Parietal lobe (tissue), 2 donors: ENCODE results near the gene WNT9A. TPM values are rescaled to one million over a fixed set of nuclear protein-coding genes. Genes with fewer than 3 reads are reported as not detected.

Experiments used
- small RNA-seq: library from RNA; depleted of rRNA; stranded (forward); fragments of <200 nt; gene quantifications from one replicate; pipeline ENCODE3, GENCODE V24; 2014; ENCODE audit warnings: low replicate concordance
- total RNA-seq: library from RNA; depleted of rRNA; stranded (reverse); fragments of >200 nt; gene quantifications from one replicate; pipeline ENCODE4 v1.2.3, GENCODE V29; 2014

WNT9A gene
- total RNA-seq, result 2.8 TPM

GRCh38 chr1:227947676-227948492 is at the start of gene WNT9A:
TSS of gene WNT9A (minus strand) at chr1:227947932. CDS start at chr1:227947887, 45 bp downstream.

Small RNA genes lying within 50 kb of the gene (small RNA-seq; reads per million reads assigned to genes)
- gene MIR5008 (not detected), gene SEPT14P17 (not detected)

Other genes starting within 250 kb of the WNT9A start
- 26.0 TPM for gene JMJD4, start 212.6 kb downstream of the WNT9A start, total RNA-seq
- gene SNAP47, start 212.5 kb downstream of the WNT9A start, total RNA-seq, result 77.3 TPM
- gene PRSS38, start 132.3 kb downstream of the WNT9A start, total RNA-seq, result not detected
- gene WNT3A, start 59.1 kb upstream of the WNT9A start, total RNA-seq, result not detected
- 107 TPM for gene ARF1, start 134.8 kb upstream of the WNT9A start, total RNA-seq
- 10.3 TPM for gene C1orf35, start 155.4 kb upstream of the WNT9A start, total RNA-seq
- gene MRPL55, start 161.4 kb upstream of the WNT9A start, total RNA-seq, result 36.0 TPM
- gene GUK1, start 192.3 kb upstream of the WNT9A start, total RNA-seq, result 116 TPM
- gene GJC2, start 202.0 kb upstream of the WNT9A start, total RNA-seq, result 1.3 TPM
- 6.9 TPM for gene IBA57, start 217.9 kb upstream of the WNT9A start, total RNA-seq